WTC11 (cell line): ENCODE data around the gene PIGS. TPM values are rescaled to one million over a fixed set of nuclear protein-coding genes. Genes with fewer than 3 reads are reported as not detected.

Experiments
- ATAC-seq: fragments of 200-7000 bp; cut with Tn5 transposase; 2 replicates; pipeline ENCODE4 v1.10.0; 2021; ENCODE audit warnings: mild to moderate bottlenecking, moderate library complexity
- CTCF ChIA-PET: fragments of 300-600 bp; sonication (Branson Sonifier 250); formaldehyde crosslinking; loops from one replicate; lab custom pipeline; 2021; ENCODE audit warnings: antibody characterized with exemption; lab: Charles Lee
- POLR2A ChIA-PET: fragments of 350-600 bp; sonication (Branson Sonifier 250); formaldehyde crosslinking; loops from one replicate; lab custom pipeline; 2021; ENCODE audit warnings: antibody characterized with exemption; lab: Charles Lee
- DNase-seq: peaks from one replicate; pipeline ENCODE4 v3.0.0; 2021; ENCODE audit warnings: low spot score
- H3K27ac Mint-ChIP-seq: 2 replicates; pipeline ENCODE4 v1.8.0; 2021; ENCODE audit warnings: mixed read lengths
- H3K27me3 Mint-ChIP-seq: 2 replicates; pipeline ENCODE4 v1.8.0; 2021; ENCODE audit warnings: low read depth, mild to moderate bottlenecking, moderate library complexity, mixed read lengths
- H3K36me3 Mint-ChIP-seq: 2 replicates; pipeline ENCODE4 v1.8.0; 2021; ENCODE audit warnings: mixed read lengths
- H3K4me1 Mint-ChIP-seq: 2 replicates; pipeline ENCODE4 v1.8.0; 2022; ENCODE audit warnings: mixed read lengths
- H3K4me3 Mint-ChIP-seq: 2 replicates; pipeline ENCODE4 v1.8.0; 2021; ENCODE audit warnings: mild to moderate bottlenecking, moderate library complexity, mixed read lengths
- H3K9me3 Mint-ChIP-seq: 2 replicates; pipeline ENCODE4 v1.8.0; 2021; ENCODE audit warnings: mixed read lengths
- CREM ChIP-seq: sonication (generic); formaldehyde crosslinking; IDR thresholded peaks from 2 replicates; pipeline ENCODE4 v1.8.1; 2022; ENCODE audit warnings: mild to moderate bottlenecking, missing genetic modification reagents, moderate library complexity
- E2F1 ChIP-seq: sonication (generic); formaldehyde crosslinking; IDR thresholded peaks from 2 replicates; pipeline ENCODE4 v1.8.0; 2022; ENCODE audit warnings: mild to moderate bottlenecking, missing genetic modification reagents
- E2F4 ChIP-seq: sonication (generic); formaldehyde crosslinking; IDR thresholded peaks from 2 replicates; pipeline ENCODE4 v1.8.1; 2022; ENCODE audit warnings: low read depth, mild to moderate bottlenecking, moderate library complexity, missing genetic modification reagents, borderline replicate concordance
- ERG ChIP-seq: fragments of 250-450 bp; sonication (Bioruptor Pico); IDR thresholded peaks from 2 replicates; pipeline ENCODE4 v1.8.0; 2021; ENCODE audit warnings: mild to moderate bottlenecking
- GRHL2 ChIP-seq: fragments of 250-450 bp; sonication (Bioruptor Pico); IDR thresholded peaks from 2 replicates; pipeline ENCODE4 v1.8.0; 2022; ENCODE audit warnings: mild to moderate bottlenecking, moderate library complexity; ENCODE audit not compliant: insufficient replicate concordance, severe bottlenecking
- GTF2I ChIP-seq: fragments of 250-450 bp; sonication (Bioruptor Pico); conservative IDR thresholded peaks from 2 replicates; pipeline ENCODE4 v1.4.0; 2021; ENCODE audit warnings: mild to moderate bottlenecking
- NFE2L1 ChIP-seq: sonication (generic); formaldehyde crosslinking; IDR thresholded peaks from 2 replicates; pipeline ENCODE4 v1.8.1; 2023; ENCODE audit warnings: missing genetic modification reagents
- NFYB ChIP-seq: sonication (generic); formaldehyde crosslinking; conservative IDR thresholded peaks from 2 replicates; pipeline ENCODE4 v1.8.0; 2022; ENCODE audit warnings: low read depth, missing genetic modification reagents
- PRRX2 ChIP-seq: fragments of 250-450 bp; sonication (Bioruptor Pico); IDR thresholded peaks from 2 replicates; pipeline ENCODE4 v1.8.0; 2021; ENCODE audit warnings: mild to moderate bottlenecking
- SOX15 ChIP-seq: fragments of 250-450 bp; sonication (Bioruptor Pico); IDR thresholded peaks from 2 replicates; pipeline ENCODE4 v1.9.0; 2021; ENCODE audit warnings: mild to moderate bottlenecking
- STAT6 ChIP-seq: sonication (generic); formaldehyde crosslinking; conservative IDR thresholded peaks from 2 replicates; pipeline ENCODE4 v1.8.1; 2023; ENCODE audit warnings: mild to moderate bottlenecking, low read depth, missing genetic modification reagents, moderate library complexity
- TEAD1 ChIP-seq: sonication (generic); formaldehyde crosslinking; IDR thresholded peaks from 2 replicates; pipeline ENCODE4 v1.8.0; 2022; ENCODE audit warnings: mild to moderate bottlenecking, missing genetic modification reagents
- TEAD4 ChIP-seq: sonication (generic); formaldehyde crosslinking; IDR thresholded peaks from 2 replicates; pipeline ENCODE4 v1.8.0; 2022; ENCODE audit warnings: mild to moderate bottlenecking, missing genetic modification reagents
- ZBTB21 ChIP-seq: sonication (generic); formaldehyde crosslinking; IDR thresholded peaks from 2 replicates; pipeline ENCODE4 v1.8.1; 2023; ENCODE audit warnings: mild to moderate bottlenecking, missing genetic modification reagents, borderline replicate concordance
- ZMAT4 ChIP-seq: fragments of 250-450 bp; sonication (Bioruptor Pico); IDR thresholded peaks from 2 replicates; pipeline ENCODE4 v1.9.0; 2021; ENCODE audit warnings: mild to moderate bottlenecking
- ZNF121 ChIP-seq: sonication (generic); formaldehyde crosslinking; IDR thresholded peaks from 2 replicates; pipeline ENCODE4 v1.8.0; 2023; ENCODE audit warnings: missing genetic modification reagents
- ZNF219 ChIP-seq: sonication (generic); formaldehyde crosslinking; IDR thresholded peaks from 2 replicates; pipeline ENCODE4 v1.8.0; 2023; ENCODE audit warnings: missing genetic modification reagents, mild to moderate bottlenecking, borderline replicate concordance
- ZNF232 ChIP-seq: sonication (generic); formaldehyde crosslinking; IDR thresholded peaks from 2 replicates; pipeline ENCODE4 v1.8.0; 2022; ENCODE audit warnings: mild to moderate bottlenecking, missing genetic modification reagents
- ZNF423 ChIP-seq: fragments of 250-450 bp; sonication (Bioruptor Pico); IDR thresholded peaks from 2 replicates; pipeline ENCODE4 v2.1.2; 2022; ENCODE audit warnings: mild to moderate bottlenecking, moderate library complexity
- ZNF512 ChIP-seq: sonication (generic); formaldehyde crosslinking; IDR thresholded peaks from 2 replicates; pipeline ENCODE4 v1.8.1; 2022; ENCODE audit warnings: missing genetic modification reagents, borderline replicate concordance
- total RNA-seq: library from RNA; stranded (reverse); gene quantifications from 3 replicates; pipeline ENCODE4 v1.2.3, GENCODE V29; 2021

PIGS gene
- total RNA-seq, 1 experiment from 2014 or later = 50.6 TPM

- no peak for TF ChIP-seq ZNF232
Observed at GRCh38 chr17:28507567-28508203, 63.6 kb downstream of the PIGS start (continued).

GRCh38 chr17:28506763-28507487 lies 64.4 kb downstream of the PIGS start:
- ChIA-PET CTCF (interaction anchor here (1.5 to 1.6 kb wide), 3 partner anchors 12 to 34 kb away, joined by 4 to 6 read pairs (median 5); no protein-coding TSS in a partner anchor), POLR2A (interaction anchor here (0.7 to 0.8 kb wide), 2 partner anchors 9 to 13 kb away, joined by 3 read pairs; no protein-coding TSS in a partner anchor)
- Mint-ChIP-seq H3K36me3 (no peaks in the 10 kb centered on the region), H3K4me3 (no peak overlapping the region), H3K4me1 (peaks cover 13% of the 10 kb centered on the region)
- DNase-seq = no peak
- no peak for TF ChIP-seq ERG (CRISPR knock-in tag)
- TF ChIP-seq ZNF121 (CRISPR knock-in tag) = peak; percentile 92
- TF ChIP-seq ZNF423 (CRISPR knock-in tag) = no peak
- TF ChIP-seq, all 79 proteins: peak for 1
- Mint-ChIP-seq H3K27me3 (peaks cover 7% of the 10 kb centered on the region), H3K27ac (no peak overlapping the region), H3K9me3 (no peaks in the 10 kb centered on the region)
- ATAC-seq = no peak

- CTCF ChIA-PET = interaction anchor here (1.5 kb wide), 1 partner anchor 29 kb away, joined by 4 read pairs; no protein-coding TSS in a partner anchor
- TF ChIP-seq GRHL2 (CRISPR knock-in tag) (no peak), ZMAT4 (CRISPR knock-in tag) (no peak), E2F4 (CRISPR knock-in tag) (no peak), SOX15 (CRISPR knock-in tag) (no peak), E2F1 (no peak), GTF2I (CRISPR knock-in tag) (no peak), TEAD4 (CRISPR knock-in tag) (no peak), ZNF232 (no peak), ZBTB21 (CRISPR knock-in tag) (no peak), TEAD1 (CRISPR knock-in tag) (no peak)
- POLR2A ChIA-PET = interaction anchor here (0.8 kb wide), 1 partner anchor 8 kb away, joined by 3 read pairs; no protein-coding TSS in a partner anchor
- Mint-ChIP-seq H3K27me3 (peaks cover 7% of the 10 kb centered on the region), H3K9me3 (no peaks in the 10 kb centered on the region), H3K27ac (0 out of 2 replicates have a peak within 1 kb of the TSS, but pooled peaks have one; percentile 11), H3K4me1 (peaks cover 20% of the 10 kb centered on the region), H3K4me3 (no peak within 1 kb of the TSS), H3K36me3 (no peaks in the 10 kb centered on the region)
- ATAC-seq (no peak), DNase-seq (no peak)
Observed at GRCh38 chr17:28505986-28506665, 65.2 kb downstream of the PIGS start, which contains the start of gene FOXN1. Gene FOXN1 (plus strand): TSS chr17:28506348. CDS start chr17:28523970, 17,622 bp downstream.

- POLR2A ChIA-PET = no interaction called here
- TF ChIP-seq NFE2L1 (no peak), ZNF512 (CRISPR knock-in tag) (no peak), CREM (CRISPR knock-in tag) (no peak), PRRX2 (CRISPR knock-in tag) (no peak), STAT6 (CRISPR knock-in tag) (no peak), ZNF219 (CRISPR knock-in tag) (no peak), NFYB (no peak)
Observed at GRCh38 chr17:28503420-28503819, 67.9 kb downstream of the PIGS start.

More at GRCh38 chr17:28503420-28503819, 67.9 kb downstream of the PIGS start:
- H3K4me3 Mint-ChIP-seq = no peak overlapping the region
- DNase-seq = no peak
- H3K36me3 Mint-ChIP-seq = no peaks in the 10 kb centered on the region
- peaks cover 24% of the 10 kb centered on the region for H3K4me1 Mint-ChIP-seq
- CTCF ChIA-PET = interaction anchor here (0.6 to 1.8 kb wide), 10 partner anchors 8 to 774 kb away, joined by 3 to 10 read pairs (median 4); partner anchors contain the start of genes ALDOC and PIGS
- H3K27me3 Mint-ChIP-seq = peaks cover 3% of the 10 kb centered on the region
- H3K9me3 Mint-ChIP-seq = no peaks in the 10 kb centered on the region
- ATAC-seq = no peak
- H3K27ac Mint-ChIP-seq = no peak overlapping the region
